Mucosa of descending colon (tissue), 3 donors: ENCODE data around the gene SFXN1. TPM values are rescaled to one million over a fixed set of nuclear protein-coding genes. Genes with fewer than 3 reads are reported as not detected.

Source experiments
- ATAC-seq: fragments of 200-7000 bp; cut with Tn5 transposase; one replicate; pipeline ENCODE4 v1.9.1; 2020; ENCODE audit warnings: mild to moderate bottlenecking, moderate library complexity
- DNase-seq, 3 donors: peaks; one replicate each; pipeline ENCODE4 v3.0.0-alpha.2; 2020
- H3K36me3 ChIP-seq: fragments of 200-600 bp; one replicate; pipeline ENCODE4 v1.8.0; 2021; ENCODE audit warnings: low read depth, mild to moderate bottlenecking
- H3K4me1 ChIP-seq: fragments of 200-600 bp; one replicate; pipeline ENCODE4 v1.8.0; 2021; ENCODE audit warnings: low read depth, mild to moderate bottlenecking
- H3K4me3 ChIP-seq: fragments of 200-600 bp; one replicate; pipeline ENCODE4 v1.8.0; 2021; ENCODE audit warnings: mild to moderate bottlenecking
- H3K9me3 ChIP-seq: fragments of 200-600 bp; one replicate; pipeline ENCODE4 v1.8.0; 2021; ENCODE audit warnings: mild to moderate bottlenecking
- intact Hi-C, 2 donors: fragments of 100-400 bp; cut with DNase I in 1 of 2; cut with micrococcal nuclease in 1 of 2; formaldehyde crosslinking; loops; one replicate each; pipeline versions ENCODE4 v1.11.0 to v1.11.1; 2022; cut with DNase I, micrococcal nuclease
- total RNA-seq, 3 donors: library from RNA; stranded (reverse); fragmentation: NEBNext Ultra II Directional in 2 of 3; extraction: Animal tissue kit (Norgen Biotek cat#: 25700) in 2 of 3; gene quantifications; one replicate each; pipeline versions ENCODE4 v1.2.1 to v1.2.4, GENCODE V29; 2021 to 2023
- TF ChIP-seq, protein P1 (sequence below): fragments of 200-600 bp; IDR thresholded peaks from one replicate; pipeline ENCODE4 v1.8.0; 2022; ENCODE audit warnings: antibody characterized with exemption, mild to moderate bottlenecking
- donor health status: DM: no; HTN: no; CAD: no; lungs with moderate emphysema.
- donor health status: DM: no; HTN: no; CAD: no.
- donor health status: DM: no; HTN: yes; CAD: no.

Gene SFXN1
- total RNA-seq, 3 donors from 2014 or later, result 56.8 to 122 (median 92.5) TPM

DNA sequence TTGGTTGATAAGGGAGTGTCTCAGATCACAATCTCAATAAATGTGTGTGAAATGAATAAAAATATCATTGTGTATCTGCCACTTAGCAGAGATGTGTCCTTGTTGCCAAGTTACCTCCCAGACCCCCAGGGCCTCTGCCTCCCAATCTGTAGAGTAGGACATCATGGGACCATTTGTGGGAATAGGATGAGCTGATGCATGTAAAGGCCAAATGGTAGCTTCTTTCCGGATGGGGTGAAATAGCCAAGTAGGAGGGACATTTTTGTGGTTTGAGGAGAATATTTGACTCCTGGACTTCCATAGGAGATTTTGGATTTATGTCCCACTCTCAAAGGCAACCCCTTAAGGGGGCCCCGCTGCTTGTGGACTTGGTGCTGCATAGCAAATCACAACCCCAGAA is 96.9 kb downstream of the SFXN1 start:
- TF ChIP-seq, protein P1, sequence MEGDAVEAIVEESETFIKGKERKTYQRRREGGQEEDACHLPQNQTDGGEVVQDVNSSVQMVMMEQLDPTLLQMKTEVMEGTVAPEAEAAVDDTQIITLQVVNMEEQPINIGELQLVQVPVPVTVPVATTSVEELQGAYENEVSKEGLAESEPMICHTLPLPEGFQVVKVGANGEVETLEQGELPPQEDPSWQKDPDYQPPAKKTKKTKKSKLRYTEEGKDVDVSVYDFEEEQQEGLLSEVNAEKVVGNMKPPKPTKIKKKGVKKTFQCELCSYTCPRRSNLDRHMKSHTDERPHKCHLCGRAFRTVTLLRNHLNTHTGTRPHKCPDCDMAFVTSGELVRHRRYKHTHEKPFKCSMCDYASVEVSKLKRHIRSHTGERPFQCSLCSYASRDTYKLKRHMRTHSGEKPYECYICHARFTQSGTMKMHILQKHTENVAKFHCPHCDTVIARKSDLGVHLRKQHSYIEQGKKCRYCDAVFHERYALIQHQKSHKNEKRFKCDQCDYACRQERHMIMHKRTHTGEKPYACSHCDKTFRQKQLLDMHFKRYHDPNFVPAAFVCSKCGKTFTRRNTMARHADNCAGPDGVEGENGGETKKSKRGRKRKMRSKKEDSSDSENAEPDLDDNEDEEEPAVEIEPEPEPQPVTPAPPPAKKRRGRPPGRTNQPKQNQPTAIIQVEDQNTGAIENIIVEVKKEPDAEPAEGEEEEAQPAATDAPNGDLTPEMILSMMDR, result no peak
- Histone ChIP-seq H3K4me1 (peaks cover 10% of the 10 kb centered on the region), H3K4me3 (no peak overlapping the region), H3K36me3 (no peaks in the 10 kb centered on the region), H3K9me3 (no peaks in the 10 kb centered on the region)
- intact Hi-C loops, result no loop called here
- ATAC-seq (no peak), DNase-seq (no peak)

DNA sequence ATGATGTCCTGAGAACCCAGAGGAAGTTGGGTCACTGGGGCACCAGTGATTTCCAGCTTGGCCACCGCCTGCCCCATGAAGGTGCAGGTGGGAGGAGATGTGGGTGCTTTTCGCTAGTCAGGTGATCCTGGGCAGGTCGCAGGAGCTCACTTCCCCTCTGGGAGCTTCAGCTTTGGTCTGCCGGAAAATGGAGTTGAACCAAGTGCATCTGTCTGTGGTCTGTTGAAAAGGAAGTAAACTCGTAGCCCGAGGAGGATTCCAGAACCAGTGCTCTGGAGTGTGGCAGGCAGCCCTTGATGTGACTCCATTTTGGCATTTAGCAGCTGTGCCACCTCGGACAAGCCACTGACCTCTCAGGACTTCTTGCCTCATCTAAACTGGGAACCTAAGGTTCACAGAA is 97.7 kb downstream of the SFXN1 start:
- Histone ChIP-seq H3K9me3 (no peaks in the 10 kb centered on the region), H3K4me1 (peaks cover 10% of the 10 kb centered on the region), H3K36me3 (no peaks in the 10 kb centered on the region), H3K4me3 (no peak overlapping the region)
- ATAC-seq (no peak), DNase-seq (no peak)
- intact Hi-C loops, result no loop called here
- TF ChIP-seq, protein P1, result no peak

DNA sequence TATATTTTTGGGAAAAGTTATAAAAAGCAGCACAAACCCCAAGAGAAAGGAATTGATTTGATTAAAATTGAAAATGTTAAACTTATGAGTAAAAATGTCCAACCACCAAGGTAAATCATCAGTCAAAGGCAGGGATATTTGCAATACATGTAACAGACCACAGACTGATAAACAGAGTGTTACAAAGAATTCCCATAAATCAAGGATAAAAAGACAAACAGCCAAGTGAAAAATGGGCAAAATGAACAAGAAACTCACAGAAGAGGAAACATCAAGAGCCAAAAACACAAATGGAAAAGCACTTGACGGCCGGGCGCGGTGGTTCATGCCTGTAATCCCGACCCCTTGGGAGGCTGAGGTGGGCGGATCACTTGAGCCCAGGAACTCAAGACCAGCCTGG is 98.2 kb downstream of the SFXN1 start:
- peaks cover 10% of the 10 kb centered on the region for H3K4me1 ChIP-seq
- H3K4me3 ChIP-seq, result no peak overlapping the region
- H3K36me3 ChIP-seq, result no peaks in the 10 kb centered on the region
- ATAC-seq, result no peak
- intact Hi-C loops, result no loop called here
- no peak for DNase-seq
- TF ChIP-seq, protein P1, result no peak
- no peaks in the 10 kb centered on the region for H3K9me3 ChIP-seq

Other genes with a start within 250 kb of the SFXN1 start
- under 1 TPM in 1 of 3 donors, not detected in 2; 0.09 TPM for gene DRD1, start 34.4 kb upstream of the SFXN1 start, total RNA-seq
- gene HRH2, start 179.5 kb downstream of the SFXN1 start, total RNA-seq, result 1 to 10 TPM in 2 of 3 donors, under 1 TPM in 1; 0.32 to 3.0 (median 1.3) TPM